Psoas muscle (tissue), 8 donors: ENCODE results near the gene TSPAN31. TPM values are rescaled to one million over a fixed set of nuclear protein-coding genes. Genes with fewer than 3 reads are reported as not detected.

ENCODE experiments used
- ATAC-seq, 4 donors: fragments of 200-7000 bp; cut with Tn5 transposase; one replicate each; pipeline ENCODE4 v1.9.1; 2020; ENCODE audit warnings: moderate library complexity in 3 of 4, mild to moderate bottlenecking in 2 of 4
- DNase-seq, 2 donors: peaks; one replicate each; pipeline ENCODE4 v3.0.0-alpha.2; 2020
- H3K27ac ChIP-seq: fragments of 200-600 bp; one replicate; pipeline ENCODE4 v1.8.0; 2022
- H3K27me3 ChIP-seq, 3 donors: fragments of 200-600 bp in 1 of 3; one replicate each; pipeline versions ENCODE4 v1.6.1 to v1.8.0; 2013 to 2022; ENCODE audit warnings: low read length in 2 of 3, mild to moderate bottlenecking in 2 of 3, moderate library complexity in 1 of 3; ENCODE audit not compliant: insufficient read depth in 3 of 3
- H3K36me3 ChIP-seq, 2 donors: fragments of 200-600 bp in 1 of 2; one replicate each; pipeline versions ENCODE4 v1.6.1 to v1.8.0; 2013 to 2022; ENCODE audit warnings: low read depth in 1 of 2, mild to moderate bottlenecking in 1 of 2, moderate library complexity in 1 of 2; ENCODE audit not compliant: insufficient read depth in 1 of 2
- H3K4me1 ChIP-seq: fragments of 200-600 bp; one replicate; pipeline ENCODE4 v1.8.0; 2022
- H3K4me3 ChIP-seq: fragments of 200-600 bp; one replicate; pipeline ENCODE4 v1.8.0; 2022; ENCODE audit warnings: mild to moderate bottlenecking
- H3K9me3 ChIP-seq: fragments of 200-600 bp; one replicate; pipeline ENCODE4 v1.8.0; 2022
- WGBS, 3 donors: extraction: QIAGEN DNeasy Blood & Tissue Kit; methylation state at CpG; one replicate each; pipeline versions ENCODE4 v1.1.6 to v1.1.7; 2013; 5-methylcytosine and 5-hydroxymethylcytosine counted together
- intact Hi-C, 2 donors: fragments of 100-400 bp; cut with DNase I; formaldehyde crosslinking; loops; one replicate each; pipeline versions ENCODE4 v1.11.0 to v1.14.2; 2022
- polyA plus RNA-seq, 3 donors: library from polyadenylated mRNA; stranded (reverse); fragments of 200-250 nt; gene quantifications; one replicate each; pipeline ENCODE4 v1.2.3, GENCODE V29; 2013
- total RNA-seq, 4 donors: library from RNA; stranded (reverse); fragmentation: NEBNext Ultra II Directional in 2 of 4; extraction: Animal tissue kit (Norgen Biotek cat#: 25700) in 2 of 4; gene quantifications; one replicate each; pipeline versions ENCODE4 v1.2.1 to v1.2.4, GENCODE V29; 2021 to 2023
- TF ChIP-seq, protein P1 (sequence below): fragments of 200-600 bp; IDR thresholded peaks from one replicate; pipeline ENCODE4 v1.8.0; 2022; ENCODE audit warnings: antibody characterized with exemption
- donor health status: healthy with polysubstance abuse.
- donor health status: DM: no; HTN: no; CAD: no; lungs with moderate emphysema.
- donor health status: Bipolar disorder and iron deficiency.
- donor health status: healthy.
- donor health status: DM: yes; HTN: yes; CAD: no.
- donor health status: DM: no; HTN: no; CAD: no.
- donor health status: DM: no; HTN: no; CAD: no.
- donor health status: DM: yes; HTN: yes; CAD: no.

TSPAN31 gene
- total and polyA plus RNA-seq, 7 donors, result 14.6 to 31.2 (median 20.6) TPM

DNA sequence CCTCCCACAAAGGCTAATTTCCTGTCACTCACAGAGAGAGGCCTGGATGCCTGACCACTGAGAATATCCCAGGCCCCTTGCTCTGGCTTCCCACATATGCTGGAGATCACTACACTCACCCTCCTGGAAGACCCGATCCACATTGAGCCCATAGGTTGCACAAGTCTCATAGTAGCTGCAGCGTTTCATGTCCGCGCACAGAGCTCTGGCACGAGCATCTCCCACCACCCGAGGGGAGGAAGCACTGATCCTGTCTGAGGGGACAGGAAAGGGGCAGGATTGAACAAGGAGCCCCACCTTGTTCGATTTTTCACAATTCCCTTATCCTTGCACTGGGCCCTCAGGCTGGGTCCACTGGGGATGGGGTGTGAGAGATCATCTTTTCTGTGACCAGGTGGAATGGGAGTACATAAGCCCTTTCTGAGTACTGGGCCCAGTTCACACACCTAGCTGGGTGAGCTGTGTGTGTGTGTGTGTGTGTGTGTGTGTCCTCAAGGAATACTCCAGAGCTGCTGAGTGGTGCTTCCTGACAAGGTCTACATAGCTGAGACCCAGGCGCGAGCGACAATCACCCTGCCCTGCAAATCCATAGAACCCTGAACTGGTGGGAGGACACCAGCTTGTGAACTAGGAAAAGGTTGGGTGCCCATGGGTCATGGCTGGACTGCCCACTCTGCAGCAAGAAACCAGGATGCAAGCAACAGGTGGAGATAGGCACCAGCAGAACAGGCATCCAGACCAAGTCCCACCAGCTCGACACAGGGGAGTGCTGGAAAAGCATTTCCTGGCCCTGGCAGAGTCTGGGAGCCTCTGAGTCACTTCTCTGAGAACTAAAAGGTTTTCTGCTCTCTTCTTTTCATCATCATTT, 11.9 kb upstream of the TSPAN31 start:
- intact Hi-C loops, result no loop called here
- no peaks in the 10 kb centered on the region for H3K36me3 ChIP-seq
- H3K4me1 ChIP-seq, result peaks cover 24% of the 10 kb centered on the region
- DNase-seq (no peak), ATAC-seq (no peak)
- H3K9me3 ChIP-seq, result no peaks in the 10 kb centered on the region
- no peak overlapping the region for H3K4me3 ChIP-seq
- WGBS, 3 donors, result 81 to 84% (median 84%) methylated on average over 11 of the region's 11 CpGs
- TF ChIP-seq, protein P1, sequence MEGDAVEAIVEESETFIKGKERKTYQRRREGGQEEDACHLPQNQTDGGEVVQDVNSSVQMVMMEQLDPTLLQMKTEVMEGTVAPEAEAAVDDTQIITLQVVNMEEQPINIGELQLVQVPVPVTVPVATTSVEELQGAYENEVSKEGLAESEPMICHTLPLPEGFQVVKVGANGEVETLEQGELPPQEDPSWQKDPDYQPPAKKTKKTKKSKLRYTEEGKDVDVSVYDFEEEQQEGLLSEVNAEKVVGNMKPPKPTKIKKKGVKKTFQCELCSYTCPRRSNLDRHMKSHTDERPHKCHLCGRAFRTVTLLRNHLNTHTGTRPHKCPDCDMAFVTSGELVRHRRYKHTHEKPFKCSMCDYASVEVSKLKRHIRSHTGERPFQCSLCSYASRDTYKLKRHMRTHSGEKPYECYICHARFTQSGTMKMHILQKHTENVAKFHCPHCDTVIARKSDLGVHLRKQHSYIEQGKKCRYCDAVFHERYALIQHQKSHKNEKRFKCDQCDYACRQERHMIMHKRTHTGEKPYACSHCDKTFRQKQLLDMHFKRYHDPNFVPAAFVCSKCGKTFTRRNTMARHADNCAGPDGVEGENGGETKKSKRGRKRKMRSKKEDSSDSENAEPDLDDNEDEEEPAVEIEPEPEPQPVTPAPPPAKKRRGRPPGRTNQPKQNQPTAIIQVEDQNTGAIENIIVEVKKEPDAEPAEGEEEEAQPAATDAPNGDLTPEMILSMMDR, result no peak
- H3K27ac ChIP-seq, result no peak overlapping the region
- H3K27me3 ChIP-seq, result peaks cover 0 to 48% (median 20%) of the 10 kb centered on the region in 3 donors

DNA sequence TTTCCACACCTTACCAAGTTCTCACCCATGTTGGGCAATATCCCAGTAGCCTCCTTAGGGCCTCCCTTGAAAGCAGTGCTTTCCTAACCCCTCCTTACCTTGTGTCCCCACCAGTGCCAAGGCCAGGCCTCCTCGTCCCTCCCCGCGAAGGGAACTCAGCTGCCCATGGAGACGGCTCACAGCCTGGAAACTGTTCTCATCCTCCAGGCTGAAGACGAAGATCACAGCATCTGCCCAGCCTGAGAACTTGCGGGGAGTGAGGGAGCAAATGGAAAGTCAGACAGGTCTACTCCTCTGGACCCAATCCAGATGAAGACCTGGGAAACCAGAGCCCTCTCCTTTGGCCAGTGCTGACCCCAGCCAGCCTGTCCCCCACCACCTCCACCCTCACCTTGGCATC, 10.9 kb upstream of the TSPAN31 start:
- ATAC-seq (no peak), DNase-seq (no peak)
- H3K4me3 ChIP-seq, result no peak overlapping the region
- H3K27me3 ChIP-seq, result peaks cover 0 to 51% (median 22%) of the 10 kb centered on the region in 3 donors
- H3K4me1 ChIP-seq, result peaks cover 25% of the 10 kb centered on the region
- no peaks in the 10 kb centered on the region for H3K9me3 ChIP-seq
- H3K36me3 ChIP-seq, result no peaks in the 10 kb centered on the region
- TF ChIP-seq, protein P1, result no peak
- no peak overlapping the region for H3K27ac ChIP-seq
- WGBS, 3 donors, result 73 to 86% (median 82%) methylated on average over 6 of the region's 6 CpGs
- intact Hi-C loops, result no loop called here

GRCh38 chr12:57734591-57734990, 10.2 kb upstream of the TSPAN31 start:
- H3K36me3 ChIP-seq, result no peaks in the 10 kb centered on the region
- peaks cover 25% of the 10 kb centered on the region for H3K4me1 ChIP-seq
- intact Hi-C loops, result no loop called here
- no peaks in the 10 kb centered on the region for H3K9me3 ChIP-seq
- H3K4me3 ChIP-seq, result no peak overlapping the region
- 79 to 84% (median 82%) methylated on average over 4 of the region's 4 CpGs for WGBS, 3 donors
- peaks cover 0 to 58% (median 24%) of the 10 kb centered on the region in 3 donors for H3K27me3 ChIP-seq
- no peak overlapping the region for H3K27ac ChIP-seq
- TF ChIP-seq, protein P1, result no peak
- ATAC-seq (no peak), DNase-seq (no peak)

GRCh38 chr12:57735198-57735855, 9.5 kb upstream of the TSPAN31 start:
- Histone ChIP-seq H3K4me3 (peak overlapping the region; percentile 65), H3K4me1 (peaks cover 25% of the 10 kb centered on the region), H3K9me3 (no peaks in the 10 kb centered on the region), H3K27ac (no peak overlapping the region), H3K27me3 (peaks cover 0 to 62% (median 24%) of the 10 kb centered on the region in 3 donors), H3K36me3 (no peaks in the 10 kb centered on the region)
- intact Hi-C loops, result no loop called here
- ATAC-seq (peak in 2 of 4 donors; percentile 29 to 35), DNase-seq (no peak)
- TF ChIP-seq, protein P1, result no peak
- 19 to 26% (median 21%) methylated on average over 7 to 8 of the region's 8 CpGs for WGBS, 3 donors
